DMS153 treated with DMSO at 0.1 percent for 48 hours (cell line): ENCODE results near the gene OR13C4.
"Not testable (repeated sequence)": the region's sequence is repeated elsewhere in the genome, so short reads cannot be mapped to it uniquely, and the experiment has no call there.

ENCODE experiments used
- DNase-seq: peaks from one replicate; lab custom pipeline; 2025; ENCODE audit not compliant: unreplicated experiment; lab: John Stamatoyannopoulos, UW

The OR13C4 gene

DNA sequence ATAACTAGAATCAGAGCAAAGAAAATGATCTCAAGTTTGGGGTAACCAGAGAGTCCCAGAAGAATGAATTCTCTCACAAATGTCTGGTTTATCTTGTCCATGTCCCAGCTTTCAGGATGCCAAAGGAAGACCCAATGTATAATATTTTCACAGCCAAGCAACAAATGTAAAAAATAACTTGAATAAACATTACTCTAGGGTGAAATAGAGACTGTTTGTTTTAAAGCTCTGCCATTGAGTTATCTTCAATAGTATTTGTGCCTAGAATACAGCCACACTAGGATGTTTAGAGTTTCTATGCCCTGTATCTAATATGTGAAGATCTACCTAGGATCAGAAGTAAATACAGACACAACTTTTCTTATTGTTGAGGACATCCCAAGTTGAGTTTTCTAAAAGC, at the start of gene OR13C4:
TSS of gene OR13C4 (minus strand) at position 101 of the 400 bp plus-strand sequence. CDS start at position 101, 0 bp downstream.
- no peak for DNase-seq

DNA sequence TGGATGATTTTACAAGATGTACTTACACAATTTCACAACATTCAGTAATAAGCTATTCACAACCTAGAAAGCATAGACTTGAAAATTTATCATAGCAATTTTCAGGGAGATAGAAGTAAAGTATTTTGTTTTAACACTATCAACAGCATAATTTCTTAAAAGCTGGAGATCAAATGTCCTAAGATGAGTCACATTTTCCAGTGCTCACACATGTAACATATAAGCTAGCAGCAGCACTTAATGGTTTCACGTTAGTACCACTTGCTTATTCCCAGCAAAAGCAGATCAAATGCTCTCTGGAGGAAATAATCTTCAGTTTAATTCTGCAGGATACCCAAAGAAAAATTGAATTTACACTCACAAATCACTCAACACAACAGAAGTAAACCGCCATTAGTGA, 48.4 kb upstream of the OR13C4 start:
- DNase-seq: no peak

DNA sequence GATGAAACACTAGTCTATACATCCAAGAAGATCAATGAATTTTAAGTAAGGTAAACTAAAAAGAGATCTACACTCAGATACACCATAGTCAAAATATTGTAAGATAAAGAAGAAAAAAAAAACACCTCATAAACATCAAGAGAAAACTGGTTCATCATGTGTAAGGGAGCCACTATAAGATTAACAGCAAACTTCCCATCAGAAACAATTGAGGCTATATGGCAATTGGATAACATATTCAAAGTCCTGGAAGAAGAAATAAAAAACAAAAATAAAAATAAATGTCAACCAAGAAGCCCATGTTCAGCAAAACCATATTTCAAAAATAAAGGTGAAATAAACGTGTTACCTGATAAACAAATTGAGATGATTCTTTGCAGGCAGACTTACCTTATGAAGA, 45.6 kb upstream of the OR13C4 start:
- no peak for DNase-seq

DNA sequence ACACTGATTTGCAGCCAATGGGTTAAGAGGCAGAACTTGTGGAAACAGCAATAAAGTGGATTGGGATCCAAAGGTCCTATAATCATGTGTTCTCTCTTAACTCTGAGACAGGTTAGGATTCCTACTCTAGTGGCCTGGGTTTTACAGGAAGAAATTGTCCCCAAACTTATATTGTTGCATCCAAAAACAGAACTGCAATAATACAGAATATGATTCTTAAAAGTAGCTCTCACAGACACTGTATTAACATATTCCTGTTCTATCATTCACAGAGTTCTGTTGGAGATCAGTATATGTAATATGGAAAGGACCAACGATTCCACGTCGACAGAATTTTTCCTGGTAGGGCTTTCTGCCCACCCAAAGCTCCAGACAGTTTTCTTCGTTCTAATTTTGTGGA, 41.9 kb upstream of the OR13C4 start, which contains the start of gene OR13C8:
TSS of gene OR13C8 (plus strand) at position 301 of the 400 bp plus-strand sequence. CDS start at position 301, 0 bp downstream.
- no peak for DNase-seq

DNA sequence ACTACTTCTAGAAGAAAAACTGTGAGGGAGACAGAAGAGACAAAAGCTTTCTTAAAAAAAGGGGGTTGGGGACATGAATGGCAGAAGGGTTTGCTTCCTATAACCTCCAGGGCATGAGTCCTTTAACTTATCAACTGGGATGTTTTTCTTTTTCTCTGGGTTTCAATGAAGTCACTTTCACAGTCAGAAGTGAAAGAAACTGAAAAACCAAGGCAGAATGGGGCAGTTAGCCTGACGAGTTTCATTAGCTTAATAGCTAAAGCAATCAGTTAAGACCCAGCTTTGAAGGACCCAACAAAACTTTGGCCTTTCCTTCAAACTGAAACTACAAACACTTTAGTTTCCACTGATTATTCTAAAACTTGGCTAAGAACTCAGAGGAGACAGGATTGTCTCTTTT, 37.3 kb upstream of the OR13C4 start:
- no peak for DNase-seq

DNA sequence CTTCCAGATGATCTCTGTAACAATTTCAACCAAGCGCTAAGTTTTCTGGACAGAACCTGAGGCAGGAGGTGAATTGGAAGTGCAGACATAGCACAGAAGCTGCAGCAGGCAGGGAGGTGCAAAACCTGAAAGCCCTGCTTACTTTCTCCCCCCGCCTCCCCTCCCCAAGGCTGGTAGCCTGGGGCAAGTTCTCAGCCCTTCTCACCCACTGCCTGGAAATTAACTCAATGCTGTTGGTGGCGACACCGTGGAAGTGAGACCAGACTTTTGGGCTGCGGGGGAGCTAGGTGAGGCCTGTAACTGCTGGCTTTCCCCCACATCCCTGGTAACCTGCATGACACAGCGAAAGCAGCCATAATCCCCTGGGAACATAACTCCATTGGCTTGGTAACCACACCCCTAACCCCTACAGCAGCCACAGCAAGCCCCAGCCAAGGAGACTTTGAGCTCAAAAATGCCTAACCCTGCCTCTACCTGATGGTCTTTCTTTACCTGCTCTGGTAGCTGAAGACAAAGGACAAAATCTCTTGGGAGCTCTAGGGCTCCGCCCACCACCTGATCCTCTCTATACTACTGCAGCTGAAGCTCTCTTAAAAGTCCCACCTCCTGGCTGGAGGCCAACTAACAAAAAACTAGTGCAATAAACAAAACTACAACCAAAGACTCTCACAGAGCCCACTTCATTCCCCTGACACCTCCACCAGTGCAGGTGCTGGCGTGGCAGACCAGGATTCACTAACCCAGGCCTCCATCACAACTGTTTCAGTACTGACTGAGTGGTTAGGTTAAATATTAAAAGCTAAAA, 30.0 kb upstream of the OR13C4 start:
- DNase-seq: no peak

DNA sequence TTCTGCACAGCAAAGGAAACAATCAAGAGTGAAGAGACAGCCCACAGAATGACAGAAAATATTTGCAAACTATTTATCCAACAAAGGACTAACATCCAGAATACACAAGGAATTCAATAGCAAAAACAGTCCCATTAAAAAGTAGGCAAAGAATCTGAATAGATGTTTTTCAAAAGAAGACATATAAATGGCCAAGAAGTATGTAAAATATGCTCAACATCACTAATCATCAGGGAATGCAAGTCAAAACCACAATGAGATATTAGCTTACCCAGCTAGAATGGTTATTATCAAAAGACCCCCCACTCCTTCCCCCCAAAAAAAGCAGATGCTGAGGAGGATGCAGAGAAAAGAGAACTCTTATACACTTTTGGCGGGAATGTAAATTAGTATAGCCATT, 28.5 kb upstream of the OR13C4 start:
- DNase-seq: no peak

DNA sequence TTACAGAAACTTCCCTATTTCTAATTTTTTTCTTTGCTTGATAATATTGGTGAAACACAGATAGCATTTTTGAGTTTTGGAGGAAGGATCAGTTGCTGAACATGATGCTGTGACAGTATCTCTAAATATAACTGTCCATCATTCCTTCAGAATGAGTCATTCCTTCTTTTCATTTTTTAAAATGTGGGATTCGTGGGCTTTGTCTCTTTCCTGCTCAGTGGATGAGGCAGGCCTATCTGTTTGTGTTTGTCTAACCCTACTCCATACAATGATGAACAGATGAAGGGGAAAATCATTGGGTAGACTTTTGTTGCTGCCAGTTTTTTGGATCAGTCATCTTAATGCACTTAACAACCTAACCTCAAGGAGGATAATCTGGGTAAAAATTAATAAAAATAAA, 26.3 kb upstream of the OR13C4 start:
- no peak for DNase-seq

DNA sequence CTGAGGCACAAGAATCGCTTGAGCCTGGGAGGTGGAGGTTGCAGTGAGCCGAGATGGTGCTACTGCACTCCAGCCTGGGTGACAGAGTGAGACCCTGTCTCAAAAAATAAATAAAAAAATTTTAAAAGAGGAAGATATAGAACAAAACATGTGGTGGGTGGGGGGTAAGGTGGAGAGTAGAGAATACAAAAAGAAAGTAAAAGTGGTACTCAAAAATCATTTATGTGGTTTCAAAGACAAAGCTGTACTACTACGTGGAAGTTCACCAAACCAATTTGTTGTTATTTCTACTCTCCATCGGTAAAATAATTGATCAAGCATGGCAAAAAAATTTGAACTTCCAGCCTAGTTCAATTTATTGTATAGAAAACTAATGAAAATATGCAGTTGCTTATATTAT, 17.6 kb upstream of the OR13C4 start:
- no peak for DNase-seq

DNA sequence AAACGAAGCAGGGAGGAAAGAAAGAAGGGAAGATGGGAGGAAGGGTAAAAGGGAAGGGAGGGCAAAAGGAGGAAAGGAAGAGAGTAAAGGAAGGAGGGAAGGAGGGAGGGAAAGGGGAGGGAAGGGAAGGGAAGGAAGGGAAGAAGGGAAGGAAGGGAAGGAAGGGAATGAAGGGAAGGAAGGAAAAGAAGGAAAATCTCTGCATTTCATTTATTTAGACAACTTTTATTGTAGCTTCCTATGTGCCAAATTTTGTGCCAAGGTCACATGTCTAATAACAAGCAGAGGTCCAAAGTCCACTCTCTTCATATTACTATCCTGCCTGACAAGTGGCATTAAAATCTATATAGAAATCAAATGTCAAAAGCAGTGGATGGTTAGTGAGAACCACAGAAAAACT, 12.3 kb upstream of the OR13C4 start:
- no peak for DNase-seq

DNA sequence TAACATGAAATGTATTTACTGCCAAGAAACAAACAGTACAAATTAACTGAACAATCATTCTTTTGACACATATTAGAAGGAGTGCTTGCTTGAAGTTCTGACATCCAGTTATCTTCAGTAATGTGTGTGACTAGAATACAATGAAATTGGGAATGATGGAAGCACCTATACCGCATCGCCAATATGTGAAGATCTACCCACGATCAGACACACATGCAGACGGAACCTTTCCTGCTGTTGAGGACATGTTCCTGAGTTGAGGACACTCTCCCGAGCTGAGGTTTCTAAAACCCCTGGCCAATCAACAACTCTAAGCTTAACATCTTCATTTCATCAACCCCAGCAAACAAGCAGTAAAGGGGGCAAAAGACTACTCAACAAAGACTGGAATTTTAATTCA, 9.7 kb upstream of the OR13C4 start, which contains the start of gene OR13C3:
TSS of gene OR13C3 (minus strand) at position 101 of the 400 bp plus-strand sequence. CDS start 133 bp downstream, outside the sequence.
- no peak for DNase-seq

DNA sequence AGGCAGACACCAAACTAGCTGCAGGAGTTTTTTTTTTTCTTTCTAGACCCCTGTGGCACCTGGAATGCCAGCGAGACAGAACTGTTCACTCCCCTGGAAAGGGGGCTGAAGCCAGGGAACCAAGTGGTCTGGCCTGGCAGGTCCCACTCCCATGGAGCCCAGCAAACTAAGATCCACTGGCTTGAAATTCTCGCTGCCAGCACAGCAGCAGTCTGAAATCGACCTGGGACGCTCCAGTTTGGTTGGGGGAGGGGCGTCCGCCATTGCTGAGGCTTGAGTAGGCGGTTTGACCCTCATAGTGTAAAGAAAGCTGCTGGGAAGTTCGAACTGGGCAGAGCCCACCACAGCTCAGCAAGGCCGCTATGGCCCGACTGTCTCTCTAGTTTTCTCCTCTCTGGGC, 6.8 kb downstream of the OR13C4 start:
- DNase-seq: not testable (repeated sequence)

DNA sequence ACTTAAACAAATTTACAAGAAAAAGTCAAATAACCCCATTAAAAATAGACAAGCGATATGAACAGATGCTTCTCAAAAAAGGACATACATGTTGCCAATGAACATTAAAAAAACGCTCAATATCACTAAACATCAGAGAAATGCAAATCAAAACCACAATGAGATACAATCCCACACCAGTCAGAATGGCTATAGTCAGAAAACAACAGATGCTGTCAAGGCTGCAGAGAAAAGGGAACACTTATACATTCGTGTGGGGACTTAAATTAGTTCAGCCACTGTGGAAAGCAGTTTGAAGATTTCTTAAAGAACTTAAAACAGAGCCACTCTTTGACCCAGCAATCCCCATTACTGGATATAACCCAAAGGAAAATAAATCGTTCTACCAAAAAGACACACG, 12.1 kb downstream of the OR13C4 start:
- no peak for DNase-seq

DNA sequence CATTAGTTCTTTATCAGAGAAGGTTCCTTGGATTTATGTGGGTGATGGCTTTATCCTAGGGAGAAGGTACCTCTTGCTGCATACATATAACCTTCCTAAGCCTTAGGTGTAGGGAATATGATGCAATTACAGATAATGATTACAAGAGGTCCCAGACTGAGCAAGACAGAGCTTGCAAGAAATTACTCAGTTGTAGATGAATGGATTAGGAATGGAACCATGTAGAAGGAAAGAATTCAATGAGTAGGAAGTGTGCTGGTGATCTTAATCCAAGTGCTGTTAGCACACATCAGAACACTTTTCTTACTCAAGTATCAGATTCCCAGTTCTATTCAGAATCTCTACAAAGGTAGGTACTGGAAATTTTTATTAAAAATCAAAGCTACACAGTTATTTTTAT, 20.4 kb downstream of the OR13C4 start:
- DNase-seq: no peak

DNA sequence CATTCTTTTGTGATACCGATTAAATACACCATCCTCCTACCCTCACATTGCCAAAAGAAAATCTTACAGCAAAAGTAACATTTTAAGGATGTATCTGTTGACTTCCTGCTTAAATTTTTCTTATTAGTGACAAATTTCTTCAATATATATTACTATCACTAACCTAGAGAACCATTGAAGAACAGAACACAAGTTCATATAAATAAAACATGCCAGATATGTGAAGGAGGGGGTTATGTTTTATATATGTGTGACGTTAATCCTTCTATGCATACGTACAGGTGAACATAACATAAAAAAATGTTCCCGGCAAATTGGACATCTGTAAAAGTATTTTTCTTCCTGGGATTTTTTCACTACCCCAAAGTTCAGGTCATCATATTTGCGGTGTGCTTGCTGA, 23.0 kb downstream of the OR13C4 start, which contains the start of gene OR13F1:
TSS of gene OR13F1 (plus strand) at position 301 of the 400 bp plus-strand sequence. CDS start at position 301, 0 bp downstream.
- no peak for DNase-seq

DNA sequence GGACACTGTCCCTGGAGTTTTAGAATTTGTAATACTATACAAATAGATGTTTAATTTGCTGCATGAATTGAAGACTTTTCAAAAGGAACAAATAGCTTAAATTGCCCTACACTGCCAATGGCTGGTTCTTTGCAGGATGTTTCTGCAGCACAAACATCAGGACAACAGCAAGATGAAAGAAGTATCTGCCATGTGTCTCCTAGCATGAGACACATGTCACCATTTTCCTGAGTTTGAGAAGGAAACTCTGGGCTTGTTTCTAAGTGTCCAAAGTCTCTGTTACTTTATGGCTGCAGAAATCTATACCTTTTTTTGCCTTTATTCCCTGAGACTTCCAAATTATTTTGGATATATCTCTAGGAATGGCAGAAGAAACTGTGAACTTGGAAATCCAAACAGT, 23.6 kb downstream of the OR13C4 start:
- no peak for DNase-seq

DNA sequence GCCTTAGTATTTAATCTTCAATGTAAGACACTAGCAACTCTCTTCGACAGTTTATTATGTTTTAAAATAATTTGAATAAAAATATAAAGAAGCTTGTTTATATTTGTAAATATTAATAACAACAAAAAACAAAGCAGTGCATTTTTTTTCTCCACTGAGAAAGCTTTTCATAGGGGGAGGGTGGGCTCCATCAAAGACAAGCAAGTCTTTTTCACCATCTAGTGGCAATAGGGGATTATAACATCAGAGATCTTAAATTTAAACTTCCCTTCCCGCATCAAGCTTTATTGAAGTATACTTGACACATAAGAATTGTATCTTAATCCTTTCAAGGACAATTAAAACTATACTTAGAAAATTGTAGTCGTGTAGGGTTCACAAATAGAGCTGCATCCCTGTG, 32.2 kb downstream of the OR13C4 start:
- DNase-seq: peak; percentile 3

DNA sequence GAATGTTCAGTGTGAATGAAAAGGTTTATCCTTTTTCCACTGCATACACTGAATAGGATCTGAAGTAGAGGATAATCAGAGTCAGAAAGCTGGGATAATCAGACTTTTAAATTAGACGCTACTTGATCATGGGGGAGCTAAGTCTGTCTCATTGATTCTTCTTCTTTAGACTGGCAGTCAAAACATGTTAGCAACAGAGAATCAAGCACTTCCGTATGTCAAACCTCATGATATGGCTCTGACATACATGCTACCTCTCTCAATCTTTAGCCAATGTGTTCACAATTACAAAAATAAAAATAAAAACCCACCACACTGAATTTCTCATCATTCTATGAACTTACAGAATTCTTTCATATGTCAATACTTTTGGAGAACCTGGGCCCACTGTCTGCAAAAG, 42.0 kb downstream of the OR13C4 start:
- no peak for DNase-seq

DNA sequence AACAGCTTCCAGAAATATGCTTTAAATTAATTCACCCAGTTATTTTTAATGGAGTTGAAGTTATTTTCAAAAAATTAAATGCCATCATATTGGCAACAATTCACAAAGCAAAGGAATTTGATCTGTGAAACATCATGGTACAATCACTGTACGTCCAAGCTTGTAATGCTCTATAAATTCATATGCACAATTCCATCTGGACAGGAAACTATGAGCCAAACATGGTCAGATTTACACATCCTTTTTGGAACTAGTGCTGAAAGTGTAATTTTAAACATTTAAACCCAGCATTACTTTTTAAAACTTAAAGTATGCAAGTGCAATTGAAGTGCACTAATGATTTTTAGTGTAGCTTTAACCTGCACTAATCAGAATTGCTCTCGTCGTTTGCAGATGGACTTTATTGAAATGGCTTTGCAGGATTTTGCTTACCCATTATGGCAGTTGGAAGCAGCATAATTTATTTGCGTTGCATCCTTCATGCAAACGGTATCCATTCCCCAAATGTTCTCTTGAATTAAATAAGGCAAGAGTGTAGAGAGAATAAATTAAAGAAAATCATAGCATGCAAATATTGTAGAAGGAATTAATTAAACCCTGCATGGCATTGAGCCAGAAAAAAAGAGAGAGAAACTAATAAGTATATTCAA, 44.0 kb downstream of the OR13C4 start:
- DNase-seq: no peak
